Adipose tissue (tissue), 3 donors: ENCODE measurements around the gene CRTC2. TPM values are rescaled to one million over a fixed set of nuclear protein-coding genes. Genes with fewer than 3 reads are reported as not detected.

ENCODE experiments used
- H3K27ac ChIP-seq: one replicate; pipeline ENCODE4 v1.5.1; 2013; ENCODE audit warnings: low read depth, low read length
- WGBS, 3 donors: extraction: QIAGEN DNeasy Blood & Tissue Kit; methylation state at CpG; one replicate each; pipeline ENCODE4 v1.1.7; 2013; 5-methylcytosine and 5-hydroxymethylcytosine counted together
- polyA plus RNA-seq, 3 donors: library from polyadenylated mRNA; stranded (reverse); fragments of 200-250 nt; gene quantifications; one replicate each; pipeline ENCODE4 v1.2.3, GENCODE V29; 2013
- donor health status: healthy with polysubstance abuse.
- donor health status: Bipolar disorder and iron deficiency.
- donor health status: healthy.

CRTC2 gene
- polyA plus RNA-seq, 3 donors = 15.4 to 38.1 (median 24.2) TPM

DNA sequence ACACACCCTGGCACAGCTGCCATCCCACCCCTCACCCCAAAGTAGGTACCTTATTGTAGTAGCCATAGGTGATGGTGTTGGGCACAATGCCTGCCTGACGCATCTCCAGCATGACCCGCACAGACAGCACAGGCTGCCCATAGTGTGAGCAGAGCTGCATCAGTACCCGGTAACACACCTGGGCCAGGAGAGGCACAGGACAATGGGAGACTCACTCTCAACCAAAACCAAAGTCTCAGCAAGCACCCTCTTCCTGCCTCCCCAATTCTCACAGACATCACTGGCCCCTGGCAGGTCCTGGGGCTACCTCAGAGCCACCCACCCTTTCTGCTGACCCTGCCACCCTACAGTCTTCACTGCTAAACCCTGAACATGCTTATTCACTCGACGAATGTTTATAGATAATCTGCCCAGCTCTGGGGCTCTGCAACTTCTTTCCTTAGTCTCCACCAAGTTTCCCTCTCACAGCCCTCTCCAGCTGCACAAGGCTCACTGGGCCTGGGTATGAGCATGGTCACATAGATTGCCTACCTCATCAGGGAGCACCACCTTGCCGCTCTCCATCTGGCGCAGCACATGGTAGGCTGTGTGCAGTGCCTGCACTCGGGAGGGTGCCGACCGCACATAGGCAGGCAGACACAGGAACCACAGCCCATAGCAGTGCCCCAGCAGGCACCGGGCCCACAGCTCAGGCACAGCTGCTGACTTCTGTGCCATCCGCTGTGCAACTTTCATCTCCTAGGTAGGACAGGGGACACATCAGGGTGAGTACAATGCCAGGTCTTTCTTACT is 22.2 kb downstream of the CRTC2 start:
- WGBS, 3 donors = 95 to 97% (median 97%) methylated on average over 12 of the region's 12 CpGs

DNA sequence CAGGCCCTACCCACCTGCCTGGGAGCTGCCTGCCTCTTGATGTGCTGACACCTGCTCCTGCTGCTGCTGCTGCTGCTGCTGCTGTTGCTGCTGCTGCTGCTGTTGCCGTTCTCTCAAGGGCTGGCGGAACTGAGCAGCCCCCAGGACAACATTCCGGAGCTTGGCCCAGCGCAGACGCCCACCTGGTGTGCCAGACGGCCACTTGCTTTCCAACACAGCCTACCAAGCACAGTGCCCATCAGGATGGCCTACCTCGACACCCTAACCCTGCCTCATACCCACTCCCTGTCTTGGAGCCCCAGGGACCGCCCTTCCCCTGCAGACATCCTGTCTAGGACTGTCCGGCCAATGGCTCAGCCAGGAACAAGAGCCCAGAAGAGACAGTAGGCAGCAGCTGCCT is 23.7 kb downstream of the CRTC2 start:
- WGBS, 3 donors = 93 to 96% (median 95%) methylated on average over 9 of the region's 9 CpGs
- H3K27ac ChIP-seq = no peak overlapping the region

More for the DNA sequence above, 22.2 kb downstream of the CRTC2 start:
- no peak overlapping the region for H3K27ac ChIP-seq

DNA sequence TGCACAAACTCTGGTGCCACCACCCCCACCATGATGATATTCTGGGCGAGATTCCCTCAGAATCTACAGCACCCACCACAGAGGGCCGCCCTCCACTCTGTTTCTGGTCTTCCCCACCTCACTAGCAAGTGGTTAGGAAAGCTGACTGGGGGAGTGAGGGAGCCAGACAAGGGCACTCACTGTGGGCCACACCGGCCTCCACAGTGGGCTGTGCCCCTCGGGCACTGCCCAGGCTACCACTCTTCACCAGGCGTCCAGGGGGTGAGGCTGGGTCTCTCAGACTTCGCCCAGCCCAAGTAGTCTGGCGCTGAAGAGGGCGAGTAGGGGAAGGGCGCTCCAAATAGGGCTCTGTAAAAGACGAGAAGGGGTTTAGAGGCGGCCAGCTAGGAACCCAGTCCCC is 24.5 kb downstream of the CRTC2 start:
- 91 to 97% (median 96%) methylated on average over 11 of the region's 11 CpGs for WGBS, 3 donors
- H3K27ac ChIP-seq = no peak overlapping the region

DNA sequence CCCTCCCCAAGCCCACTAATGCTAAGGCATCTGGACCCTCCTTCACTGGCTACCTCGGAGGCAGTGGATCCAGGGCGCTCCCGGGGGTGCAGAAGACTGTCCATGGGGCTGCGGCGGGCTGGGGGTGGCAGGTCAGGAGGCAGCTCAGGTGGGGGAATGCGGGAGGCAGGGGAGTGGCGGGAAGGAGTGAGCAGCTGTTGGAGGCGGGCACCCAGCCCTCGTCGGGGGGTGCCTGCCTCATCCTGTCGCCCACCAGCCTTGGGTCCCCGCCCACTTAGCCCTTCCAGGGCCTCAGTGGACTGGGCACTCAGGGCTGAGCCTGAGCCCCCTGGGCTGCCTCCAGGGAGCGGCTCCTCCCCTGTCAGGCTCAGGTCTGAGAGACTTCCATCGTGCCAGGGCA is 25.0 kb downstream of the CRTC2 start:
- no peak overlapping the region for H3K27ac ChIP-seq
- WGBS, 3 donors = 89 to 99% (median 90%) methylated on average over 10 to 14 of the region's 14 CpGs

DNA sequence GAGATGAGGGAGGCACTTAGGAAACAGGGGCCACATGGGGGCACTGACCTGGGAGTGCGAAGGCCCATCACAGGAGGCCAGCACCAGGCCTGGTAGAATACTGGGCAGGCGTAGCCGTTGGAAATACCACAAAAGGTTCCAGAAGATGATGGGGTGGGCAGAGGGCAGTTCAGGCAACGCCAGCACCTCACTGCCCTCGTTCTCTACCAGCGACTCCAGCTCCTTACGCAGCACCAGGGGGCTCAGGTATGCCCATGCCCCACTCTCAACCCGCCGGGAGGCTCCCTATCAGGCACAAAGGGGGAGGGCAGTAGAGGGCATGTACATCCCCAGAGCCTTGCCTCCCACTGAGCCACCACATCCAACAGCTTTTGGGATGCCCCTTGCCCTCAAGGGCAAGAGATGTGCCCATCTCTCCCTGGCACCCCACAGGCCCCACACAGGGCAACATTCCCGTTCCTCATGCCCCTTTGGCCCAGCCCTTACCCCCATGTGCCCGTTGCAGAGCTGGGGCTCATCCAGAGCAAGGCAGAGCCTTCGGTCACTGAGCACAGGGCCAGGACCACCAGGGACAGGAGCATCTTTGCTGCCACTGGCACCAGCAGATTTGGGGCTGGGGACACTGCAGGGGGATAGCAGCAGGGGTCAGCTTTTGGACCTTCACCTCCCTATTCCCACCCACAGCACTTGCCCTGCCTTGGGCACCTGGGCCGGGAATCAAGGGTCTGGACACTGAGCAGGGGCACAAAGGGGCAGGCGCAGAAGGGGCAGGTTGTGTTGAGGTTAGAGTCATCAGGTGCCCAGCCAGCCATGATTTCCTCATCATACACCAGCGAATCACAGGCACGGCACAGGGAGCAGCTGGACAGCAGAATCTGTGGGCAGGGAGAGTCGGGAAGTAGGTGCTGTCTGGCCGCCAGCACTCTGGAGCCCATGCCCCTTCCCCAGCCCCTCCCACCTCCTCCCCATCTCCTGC is 26.0 kb downstream of the CRTC2 start:
- no peak overlapping the region for H3K27ac ChIP-seq
- 94 to 97% (median 95%) methylated on average over 18 of the region's 18 CpGs for WGBS, 3 donors

GRCh38 chr1:153929981-153930948 is 28.1 kb downstream of the CRTC2 start:
- no peak overlapping the region for H3K27ac ChIP-seq
- 81 to 89% (median 83%) methylated on average over 14 of the region's 14 CpGs for WGBS, 3 donors

GRCh38 chr1:153929426-153929825 is 29.0 kb downstream of the CRTC2 start:
- H3K27ac ChIP-seq = no peak overlapping the region
- WGBS, 3 donors = 84 to 89% (median 86%) methylated on average over 5 of the region's 5 CpGs

- WGBS, 3 donors = 47 to 74% (median 57%) methylated on average over 4 of the region's 4 CpGs
- H3K27ac ChIP-seq = no peak overlapping the region
Measured at GRCh38 chr1:153928791-153929341, 29.5 kb downstream of the CRTC2 start.

GRCh38 chr1:153928245-153928644 is 30.2 kb downstream of the CRTC2 start:
- 57 to 91% (median 83%) methylated on average over 1 of the region's 1 CpG for WGBS, 3 donors
- no peak overlapping the region for H3K27ac ChIP-seq

GRCh38 chr1:153926405-153926804 is 32.0 kb downstream of the CRTC2 start:
- WGBS, 3 donors = 78 to 87% (median 84%) methylated on average over 4 of the region's 4 CpGs

DNA sequence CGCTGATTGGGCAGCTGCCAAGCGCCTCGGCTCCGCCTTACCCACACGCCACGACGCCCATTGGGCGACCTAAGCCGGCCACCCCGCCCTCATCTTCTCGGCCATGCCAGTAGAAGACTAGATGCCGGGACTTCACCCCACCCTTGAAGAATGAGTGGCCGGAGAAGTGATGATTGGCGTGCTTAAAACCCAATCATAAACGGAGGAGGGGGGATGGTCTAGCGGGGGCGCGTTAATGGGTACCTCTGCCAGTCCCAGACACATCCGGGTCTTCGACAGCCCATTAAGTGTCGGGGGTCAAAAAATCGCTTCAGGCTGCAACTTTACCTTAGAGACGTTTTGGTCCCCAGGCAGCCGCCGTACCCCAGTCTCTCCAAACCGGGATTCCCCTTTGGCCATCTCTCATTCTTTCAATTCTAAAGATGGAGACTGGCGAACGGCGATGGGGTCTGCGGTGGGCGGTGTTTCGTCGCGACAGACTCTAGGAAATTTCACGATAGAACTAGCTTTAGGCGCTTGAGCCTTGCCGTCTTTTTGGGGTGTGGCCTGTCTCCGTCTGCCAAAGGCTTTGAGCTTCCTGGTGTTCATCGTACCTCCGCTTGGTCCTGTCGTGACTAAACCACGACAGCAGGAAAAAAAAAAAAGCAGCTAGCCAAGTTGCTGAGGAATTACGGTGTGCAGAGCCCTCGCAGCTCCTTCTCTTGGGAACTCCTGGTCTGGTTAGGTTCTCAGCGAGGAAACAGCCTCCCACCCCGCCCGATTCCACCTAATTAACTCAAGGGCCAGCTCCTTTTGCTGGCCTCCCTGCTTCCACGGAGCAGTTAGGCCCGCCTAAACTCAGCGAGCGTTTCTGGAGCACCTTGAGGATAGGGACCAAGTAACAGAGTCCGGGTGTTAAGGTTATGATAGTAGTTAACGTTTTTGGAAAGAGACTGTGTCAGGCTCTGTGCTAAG is 35.2 kb downstream of the CRTC2 start, which contains the start of gene GATAD2B:
Gene GATAD2B, minus strand, starts transcription at position 1 of the 954 bp plus-strand sequence. CDS start 94,625 bp downstream, outside the sequence.
- WGBS, 3 donors = 0 to 1% (median 0%) methylated on average over 53 of the region's 53 CpGs
- H3K27ac ChIP-seq = no peak within 1 kb of the TSS

More at GRCh38 chr1:153926405-153926804, 32.0 kb downstream of the CRTC2 start:
- no peak overlapping the region for H3K27ac ChIP-seq

DNA sequence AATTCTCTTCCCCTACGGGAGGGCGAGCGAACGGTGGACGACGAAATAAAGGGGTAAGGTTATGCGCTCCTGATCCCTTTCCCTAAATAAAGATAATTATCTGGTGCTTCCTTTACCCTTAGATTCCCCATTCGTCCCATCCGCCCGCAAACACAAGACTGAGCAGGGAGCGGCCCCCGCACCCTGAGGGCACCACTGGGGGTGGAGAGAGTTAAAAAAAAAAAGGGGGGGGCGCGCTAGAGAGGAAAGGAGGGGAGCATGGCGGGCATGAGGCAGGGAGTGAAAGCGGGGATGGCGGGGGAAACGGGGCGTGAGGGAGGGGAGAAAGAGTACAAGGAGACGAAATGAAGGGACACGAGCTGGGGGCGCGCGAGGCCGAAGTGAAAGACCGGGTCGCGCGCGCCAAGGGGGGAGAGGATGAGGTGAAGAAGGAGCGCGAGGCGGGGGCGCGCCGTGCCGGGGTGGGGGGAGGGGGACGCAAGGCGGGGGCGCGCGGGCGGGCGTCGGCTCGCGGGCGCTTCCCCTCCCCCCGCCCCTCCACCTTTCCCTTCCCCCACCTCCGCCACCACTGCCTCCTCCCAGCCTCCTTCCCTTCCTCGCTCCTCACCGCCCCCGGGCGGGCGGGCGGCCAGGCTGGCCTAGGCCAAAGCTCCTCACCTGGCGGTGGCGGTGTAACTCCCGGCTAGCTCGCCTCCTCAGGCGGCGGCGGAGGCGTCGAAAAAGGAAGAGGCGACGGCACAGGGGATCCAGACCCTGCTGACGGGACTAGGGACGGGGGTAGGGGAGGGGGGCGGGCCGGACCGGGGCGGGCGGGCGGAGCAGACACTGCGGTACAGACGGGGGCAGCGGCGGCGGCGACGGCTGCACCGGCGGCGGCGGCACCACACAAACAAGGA is 36.1 kb downstream of the CRTC2 start:
- no peak overlapping the region for H3K27ac ChIP-seq
- WGBS, 3 donors = 0% methylated on average over 43 to 78 of the region's 86 CpGs

GRCh38 chr1:153921803-153922075 is 36.7 kb downstream of the CRTC2 start:
- no peak overlapping the region for H3K27ac ChIP-seq
- 3 to 6% (median 3%) methylated on average over 10 of the region's 10 CpGs for WGBS, 3 donors

- 23 to 31% (median 25%) methylated on average over 3 of the region's 3 CpGs for WGBS, 3 donors
- no peak overlapping the region for H3K27ac ChIP-seq
Measured at GRCh38 chr1:153921080-153921802, 37.2 kb downstream of the CRTC2 start.
